ENCODE measurements around the gene CELSR2.

DNA sequence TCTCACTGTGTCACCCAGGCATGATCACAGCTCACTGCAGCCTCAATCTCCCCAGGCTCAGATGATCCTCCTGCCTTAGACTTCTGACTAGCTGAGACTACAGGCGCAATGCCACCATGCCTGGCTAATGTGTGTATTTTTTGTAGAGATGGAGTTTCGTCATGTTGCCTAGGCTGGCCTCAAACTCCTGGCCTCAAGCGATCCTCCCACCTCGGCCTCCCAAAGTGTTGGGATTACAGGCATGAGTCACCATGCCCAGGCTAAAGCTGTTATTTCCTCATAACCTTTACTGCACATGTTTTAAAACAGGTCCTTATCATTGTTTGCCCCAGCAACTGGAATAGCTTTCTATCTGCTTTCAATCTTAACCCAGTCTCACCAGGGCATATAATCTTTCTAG, 32.7 kb upstream of the CELSR2 start:
- TF ChIP-seq, protein P1, sequence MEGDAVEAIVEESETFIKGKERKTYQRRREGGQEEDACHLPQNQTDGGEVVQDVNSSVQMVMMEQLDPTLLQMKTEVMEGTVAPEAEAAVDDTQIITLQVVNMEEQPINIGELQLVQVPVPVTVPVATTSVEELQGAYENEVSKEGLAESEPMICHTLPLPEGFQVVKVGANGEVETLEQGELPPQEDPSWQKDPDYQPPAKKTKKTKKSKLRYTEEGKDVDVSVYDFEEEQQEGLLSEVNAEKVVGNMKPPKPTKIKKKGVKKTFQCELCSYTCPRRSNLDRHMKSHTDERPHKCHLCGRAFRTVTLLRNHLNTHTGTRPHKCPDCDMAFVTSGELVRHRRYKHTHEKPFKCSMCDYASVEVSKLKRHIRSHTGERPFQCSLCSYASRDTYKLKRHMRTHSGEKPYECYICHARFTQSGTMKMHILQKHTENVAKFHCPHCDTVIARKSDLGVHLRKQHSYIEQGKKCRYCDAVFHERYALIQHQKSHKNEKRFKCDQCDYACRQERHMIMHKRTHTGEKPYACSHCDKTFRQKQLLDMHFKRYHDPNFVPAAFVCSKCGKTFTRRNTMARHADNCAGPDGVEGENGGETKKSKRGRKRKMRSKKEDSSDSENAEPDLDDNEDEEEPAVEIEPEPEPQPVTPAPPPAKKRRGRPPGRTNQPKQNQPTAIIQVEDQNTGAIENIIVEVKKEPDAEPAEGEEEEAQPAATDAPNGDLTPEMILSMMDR (IDR thresholded peaks at IDR 0.05) = no peak
- TF ChIP-seq POLR2A (IDR thresholded peaks at IDR 0.05) = no peak
